RCC 7860 (cell line): ENCODE results near the gene PCBP3.
"Not testable (repeated sequence)": the region's sequence is repeated elsewhere in the genome, so short reads cannot be mapped to it uniquely, and the experiment has no call there.

ENCODE experiments used
- DNase-seq: peaks from one replicate; pipeline ENCODE4 v3.0.0-alpha.2; 2015; ENCODE audit warnings: low spot score
- FAIRE-seq: peaks from 2 replicates; lab custom pipeline; 2012; peaks lifted over from hg19 to GRCh38; lab: Jason Lieb, UNC

PCBP3 gene

GRCh38 chr21:45822429-45823099, 179.0 kb downstream of the PCBP3 start:
- DNase-seq: no peak
- no peak for FAIRE-seq

GRCh38 chr21:45823100-45823681, 179.7 kb downstream of the PCBP3 start:
- no peak for DNase-seq
- FAIRE-seq: no peak

DNA sequence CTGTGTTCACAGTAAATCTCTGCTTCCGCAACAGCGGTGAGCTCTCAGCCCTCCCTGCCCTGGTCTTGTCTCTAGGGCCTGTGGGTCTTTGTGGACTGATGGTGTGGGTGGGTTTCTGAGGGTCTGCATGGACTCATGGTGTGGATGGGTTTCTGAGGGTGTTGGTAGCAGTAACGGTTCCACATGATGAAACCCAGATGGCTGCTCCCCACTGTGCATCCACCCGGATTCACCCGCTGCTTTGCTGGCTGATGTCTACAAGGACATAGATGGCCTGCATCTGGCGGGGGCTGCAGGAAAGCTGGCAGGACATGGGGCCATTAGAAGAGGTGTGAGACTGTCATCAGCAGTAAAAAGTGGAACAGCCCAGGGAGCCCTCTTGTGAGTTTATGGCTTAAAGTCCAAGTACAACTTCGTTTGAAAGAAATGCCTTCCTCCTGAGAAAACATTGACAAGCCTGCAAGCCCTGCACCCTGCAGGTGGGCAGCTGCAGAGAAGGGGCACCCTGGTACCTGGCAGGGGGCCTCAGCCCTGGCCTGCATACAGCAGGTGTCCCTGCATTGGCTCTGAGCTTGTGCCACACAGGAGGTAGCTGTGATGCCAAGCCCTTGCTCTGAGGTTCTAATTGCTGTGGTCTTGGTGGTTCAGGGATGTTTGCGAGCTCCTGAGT, 181.2 kb downstream of the PCBP3 start:
- FAIRE-seq: no peak
- DNase-seq: no peak

GRCh38 chr21:45825219-45825618, 181.7 kb downstream of the PCBP3 start:
- FAIRE-seq: no peak

GRCh38 chr21:45826676-45827301, 183.3 kb downstream of the PCBP3 start:
- DNase-seq (no peak), FAIRE-seq (no peak)

More at GRCh38 chr21:45825219-45825618, 181.7 kb downstream of the PCBP3 start:
- DNase-seq: no peak

- DNase-seq (no peak), FAIRE-seq (no peak)
Observed at GRCh38 chr21:45827302-45827692, 183.8 kb downstream of the PCBP3 start.

DNA sequence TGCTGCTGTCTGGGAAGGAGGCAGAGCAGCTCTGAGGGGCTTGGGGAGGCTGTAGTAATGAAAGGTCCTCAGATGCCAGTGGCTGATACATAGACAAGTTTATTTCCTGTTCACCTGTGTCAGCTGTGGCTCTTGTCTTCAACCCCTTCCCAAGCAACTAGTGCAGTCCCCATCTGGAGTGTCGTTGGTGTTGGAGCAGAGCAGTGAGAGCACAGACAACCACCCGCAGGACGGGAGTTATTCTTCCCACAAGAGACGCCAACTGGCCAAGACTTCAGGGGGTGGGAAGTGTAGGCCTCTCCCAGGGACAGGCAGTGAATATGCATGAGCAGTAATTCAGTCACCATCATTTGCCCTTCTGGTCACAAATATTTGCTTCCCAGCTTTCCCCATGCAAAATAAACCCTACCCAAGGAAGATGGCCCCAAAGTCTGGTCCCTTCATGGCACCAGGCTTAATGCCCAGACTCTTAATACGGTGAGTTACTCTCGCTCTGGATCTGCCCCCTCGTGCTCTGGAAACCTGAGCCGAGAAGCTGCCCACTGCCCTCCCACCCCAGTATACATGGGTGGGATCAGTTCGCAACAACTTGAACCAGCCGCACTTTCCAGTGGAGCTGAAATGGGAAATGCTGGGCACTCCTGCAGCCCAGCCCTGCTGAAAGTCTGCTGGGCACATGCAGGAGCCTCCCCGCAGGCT, 184.5 kb downstream of the PCBP3 start:
- FAIRE-seq (no peak), DNase-seq (no peak)

- no peak for FAIRE-seq
Observed at GRCh38 chr21:45828580-45829570, 185.3 kb downstream of the PCBP3 start.

DNA sequence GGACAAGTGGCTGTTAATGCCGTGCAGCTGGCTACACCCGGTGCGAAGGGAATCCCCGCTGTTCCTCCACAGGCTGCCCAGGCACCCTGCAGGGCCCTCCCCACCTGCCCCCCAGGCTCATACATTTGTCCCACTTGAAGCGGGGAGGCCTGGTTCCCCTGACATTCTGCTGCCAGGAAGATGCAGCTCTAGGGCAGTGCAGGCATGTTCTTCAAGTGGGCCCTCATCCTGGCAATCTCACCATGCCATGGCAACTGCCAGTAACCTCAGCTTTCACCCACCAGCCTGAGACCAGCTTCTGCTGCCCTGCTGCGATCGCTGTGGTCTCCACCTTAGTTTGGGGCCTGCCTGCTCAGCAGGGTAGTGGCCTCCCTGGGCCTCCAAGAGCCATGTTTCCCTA, 186.1 kb downstream of the PCBP3 start:
- no peak for DNase-seq
- no peak for FAIRE-seq

More at GRCh38 chr21:45828580-45829570, 185.3 kb downstream of the PCBP3 start:
- no peak for DNase-seq

DNA sequence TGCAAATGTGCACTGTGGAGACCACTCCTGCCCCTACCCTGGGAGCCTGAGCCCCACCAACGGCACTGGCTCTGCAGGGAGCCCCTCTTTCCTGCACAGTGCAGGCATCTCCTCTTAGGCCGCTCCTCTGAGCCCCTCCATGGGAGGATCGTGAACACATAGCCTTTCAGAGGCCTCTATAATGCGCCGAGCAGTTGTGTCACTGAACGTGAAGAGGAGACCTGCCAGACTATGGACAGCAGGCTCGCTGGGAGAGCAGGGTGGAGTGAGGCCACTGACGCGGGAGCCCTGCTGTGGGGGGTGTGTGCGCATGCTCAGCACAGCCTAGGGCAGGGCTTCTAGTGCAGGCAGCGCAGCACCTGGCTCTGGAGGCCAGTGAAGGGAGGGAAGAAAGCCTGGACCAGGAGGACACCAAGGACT, 186.7 kb downstream of the PCBP3 start:
- DNase-seq (no peak), FAIRE-seq (no peak)

- FAIRE-seq (no peak), DNase-seq (no peak)
Observed at GRCh38 chr21:45830720-45831366, 187.3 kb downstream of the PCBP3 start.

- FAIRE-seq (no peak), DNase-seq (no peak)
Observed at GRCh38 chr21:45831991-45832740, 188.6 kb downstream of the PCBP3 start.

- DNase-seq, FAIRE-seq: not testable (repeated sequence)
Observed at GRCh38 chr21:45832741-45833235, 189.3 kb downstream of the PCBP3 start.

GRCh38 chr21:45833414-45833813, 189.9 kb downstream of the PCBP3 start:
- FAIRE-seq: no peak
- DNase-seq: no peak

DNA sequence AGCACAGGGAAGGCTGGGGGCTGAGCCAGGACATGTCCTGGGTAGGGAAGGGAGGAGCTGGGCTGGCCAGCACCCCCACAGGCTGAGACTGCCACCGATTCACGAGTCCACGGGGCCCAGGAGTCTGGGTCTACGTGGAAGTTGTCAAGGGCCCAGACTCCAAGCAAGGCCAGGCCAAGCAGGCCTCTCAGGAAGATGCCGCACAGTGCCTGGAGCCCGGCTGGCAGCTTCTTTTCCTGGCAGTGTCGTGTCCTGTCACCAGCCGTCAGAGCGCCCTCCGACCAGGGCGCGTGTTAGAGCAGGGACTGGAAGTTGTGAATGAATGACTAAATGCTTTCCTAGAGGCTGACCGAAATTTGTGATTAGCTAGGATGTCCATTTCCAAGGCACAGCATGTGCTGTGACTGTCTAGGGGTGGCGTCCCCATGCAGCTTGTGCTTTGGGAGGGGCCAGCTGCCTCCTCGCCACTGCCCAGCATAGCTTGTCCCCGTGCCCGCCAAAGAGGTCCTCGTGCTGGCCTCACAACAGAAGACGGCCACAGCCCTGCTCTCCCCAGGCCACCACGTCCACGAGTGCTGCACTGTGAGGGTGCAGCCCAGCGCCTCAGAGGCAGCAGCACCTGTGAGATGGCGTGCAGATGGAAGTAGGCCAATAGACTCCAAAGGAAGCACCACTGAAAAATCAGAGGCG, 190.6 kb downstream of the PCBP3 start:
- DNase-seq: no peak
- no peak for FAIRE-seq

DNA sequence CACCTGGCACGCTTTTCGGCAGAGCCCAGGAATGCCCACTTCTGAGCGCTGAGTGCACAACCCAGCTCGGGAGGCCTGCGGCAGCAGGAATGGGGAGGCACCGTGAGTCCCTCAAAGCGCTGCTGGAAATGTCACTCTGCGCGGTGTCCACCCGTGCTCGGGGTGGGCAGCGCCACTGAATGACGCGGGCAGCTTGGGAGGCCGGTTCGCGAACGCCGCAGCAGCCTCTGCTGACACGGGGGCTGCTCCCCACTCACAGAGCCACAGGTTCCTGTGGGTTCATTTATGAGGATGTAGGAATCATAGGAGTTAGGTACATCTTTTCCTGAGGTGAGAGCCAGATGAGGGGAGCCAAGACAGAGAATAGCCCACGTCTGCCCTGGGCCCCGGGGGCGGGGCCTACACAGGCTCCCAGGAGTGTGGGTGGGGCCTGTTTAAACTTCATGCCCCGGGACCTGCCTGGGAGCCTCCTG, 191.3 kb downstream of the PCBP3 start:
- FAIRE-seq (no peak), DNase-seq (no peak)

GRCh38 chr21:45835301-45836267, 192.1 kb downstream of the PCBP3 start:
- no peak for FAIRE-seq

More at GRCh38 chr21:45835301-45836267, 192.1 kb downstream of the PCBP3 start:
- no peak for DNase-seq
